Activated CD8-positive, alpha-beta memory T cell treated with anti-CD3 and anti-CD28 coated beads for 36 hours (primary cell): ENCODE measurements around the gene FAN1. TPM values are rescaled to one million over a fixed set of nuclear protein-coding genes. Genes with fewer than 3 reads are reported as not detected.
"Not testable (repeated sequence)": the region's sequence is repeated elsewhere in the genome, so short reads cannot be mapped to it uniquely, and the experiment has no call there.

Experiments
- CTCF ChIA-PET: fragments of 350-600 bp; sonication (Branson Sonifier 250); formaldehyde crosslinking; loops from one replicate; lab custom pipeline; 2021; ENCODE audit warnings: antibody characterized with exemption; lab: Charles Lee
- POLR2A ChIA-PET: fragments of 350-600 bp; sonication (Branson Sonifier 250); formaldehyde crosslinking; loops from one replicate; lab custom pipeline; 2021; ENCODE audit warnings: antibody characterized with exemption; lab: Charles Lee
- total RNA-seq, 2 experiments: library from RNA; stranded (reverse); gene quantifications; one replicate each; pipeline ENCODE4 v1.2.3, GENCODE V29; 2021

The FAN1 gene
- total RNA-seq: 10 to 100 TPM; 14.9 to 15.9 TPM

- ChIA-PET CTCF (no interaction called here), POLR2A (interaction anchor here (0.6 kb wide), 1 partner anchor 26 kb away, joined by 5 read pairs; no protein-coding TSS in a partner anchor)
Observed at GRCh38 chr15:30903497-30904187, at the start of gene FAN1. TSS of gene FAN1 (plus strand) at chr15:30903915. CDS start at chr15:30904664, 749 bp downstream.

DNA sequence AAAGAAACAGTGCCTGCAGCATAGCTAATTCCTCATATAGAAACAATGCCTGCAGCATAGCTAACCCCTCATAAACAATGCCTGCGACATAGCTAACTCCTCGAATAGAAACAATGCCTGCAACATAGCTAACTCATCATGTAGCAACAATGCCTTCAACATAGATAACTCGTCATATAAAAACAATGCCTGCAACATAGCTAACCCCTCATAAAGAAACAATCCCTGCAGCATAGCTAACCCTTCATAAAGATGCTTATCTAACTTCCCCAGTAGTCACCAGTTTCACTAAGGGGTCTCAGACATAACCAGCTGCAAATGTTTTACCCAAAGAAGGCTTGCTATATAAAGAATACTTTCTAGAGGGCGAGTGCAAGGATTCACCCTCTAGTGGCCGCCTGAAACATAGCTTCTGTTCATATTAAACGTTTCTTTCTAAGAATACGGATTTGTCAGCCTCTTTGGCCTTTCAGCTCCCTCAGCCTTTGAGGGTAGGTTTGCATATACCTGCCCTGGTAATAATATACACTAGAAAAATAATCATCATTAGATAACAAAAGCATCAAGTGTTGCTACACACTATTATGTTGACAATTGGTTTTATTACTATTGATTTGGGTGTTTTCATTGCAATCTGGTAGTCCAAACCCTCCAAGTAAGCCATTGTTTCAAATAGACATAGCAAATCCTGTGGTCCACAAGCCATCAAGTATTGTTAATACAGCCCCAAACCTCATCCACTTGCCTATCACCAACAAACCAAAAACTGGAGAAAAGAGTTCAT is 44.4 kb upstream of the FAN1 start:
- CTCF ChIA-PET: interaction anchor here (1.0 to 1.5 kb wide), 2 partner anchors 12 to 18 kb away, joined by 3 to 7 read pairs; no protein-coding TSS in a partner anchor
- POLR2A ChIA-PET: no interaction called here

- POLR2A ChIA-PET: no interaction called here
- CTCF ChIA-PET: no interaction called here
Observed at GRCh38 chr15:30865257-30865656, 38.5 kb upstream of the FAN1 start.

- POLR2A ChIA-PET: no interaction called here
Observed at GRCh38 chr15:30870681-30871080, 33.0 kb upstream of the FAN1 start.

GRCh38 chr15:30872341-30872748 is 31.4 kb upstream of the FAN1 start:
- ChIA-PET CTCF (no interaction called here), POLR2A (no interaction called here)

More at GRCh38 chr15:30870681-30871080, 33.0 kb upstream of the FAN1 start:
- CTCF ChIA-PET: no interaction called here

GRCh38 chr15:30877070-30877469 is 26.6 kb upstream of the FAN1 start:
- ChIA-PET CTCF (no interaction called here), POLR2A (no interaction called here)

DNA sequence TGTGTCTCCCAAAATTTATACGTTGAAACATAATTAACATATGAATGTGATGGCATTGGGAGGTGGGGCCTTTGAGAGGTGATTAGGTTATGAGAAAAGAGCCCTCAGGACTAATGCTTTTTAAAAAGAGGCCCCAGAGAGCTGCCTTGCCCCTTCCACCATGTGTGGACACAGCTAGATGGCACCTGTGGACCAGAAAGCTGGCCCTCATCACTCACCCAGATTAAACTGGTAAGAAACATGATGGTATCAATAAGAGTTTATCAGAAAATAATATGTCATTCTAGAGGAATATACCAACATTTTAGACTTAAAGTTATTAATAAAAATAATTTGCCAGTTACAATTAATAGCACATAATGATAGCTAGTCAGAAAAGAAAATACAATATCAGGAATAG is 25.2 kb upstream of the FAN1 start:
- ChIA-PET CTCF (no interaction called here), POLR2A (no interaction called here)

- POLR2A ChIA-PET: no interaction called here
- CTCF ChIA-PET: no interaction called here
Observed at GRCh38 chr15:30882849-30883433, 20.8 kb upstream of the FAN1 start.

GRCh38 chr15:30883666-30884065 is 20.0 kb upstream of the FAN1 start:
- POLR2A ChIA-PET, CTCF ChIA-PET: not testable (repeated sequence)

GRCh38 chr15:30885814-30886213 is 17.9 kb upstream of the FAN1 start:
- ChIA-PET POLR2A (no interaction called here), CTCF (no interaction called here)

DNA sequence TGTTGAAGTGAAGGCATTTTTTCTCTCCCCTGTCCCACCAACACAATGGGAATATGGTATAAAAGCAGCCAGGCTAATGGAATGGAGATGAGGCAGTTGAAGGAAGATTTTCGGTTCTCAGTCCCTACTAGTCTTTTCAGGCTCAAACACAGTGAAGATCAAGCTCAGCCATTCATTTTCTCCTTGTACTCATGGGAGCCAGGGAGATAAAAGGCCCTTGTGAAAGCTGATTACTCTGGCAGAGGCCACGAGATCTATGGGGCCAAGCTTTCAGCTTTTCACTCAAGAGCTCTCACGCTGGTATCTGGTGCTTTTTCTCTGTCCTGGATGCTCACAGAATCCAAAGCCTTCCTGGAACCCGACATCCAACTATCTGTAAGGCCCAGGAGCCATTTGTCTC is 14.5 kb upstream of the FAN1 start:
- ChIA-PET CTCF (no interaction called here), POLR2A (no interaction called here)

GRCh38 chr15:30895461-30896210 is 8.1 kb upstream of the FAN1 start:
- POLR2A ChIA-PET: no interaction called here
- CTCF ChIA-PET: no interaction called here

GRCh38 chr15:30896211-30896606 is 7.5 kb upstream of the FAN1 start:
- CTCF ChIA-PET: no interaction called here
- POLR2A ChIA-PET: no interaction called here

DNA sequence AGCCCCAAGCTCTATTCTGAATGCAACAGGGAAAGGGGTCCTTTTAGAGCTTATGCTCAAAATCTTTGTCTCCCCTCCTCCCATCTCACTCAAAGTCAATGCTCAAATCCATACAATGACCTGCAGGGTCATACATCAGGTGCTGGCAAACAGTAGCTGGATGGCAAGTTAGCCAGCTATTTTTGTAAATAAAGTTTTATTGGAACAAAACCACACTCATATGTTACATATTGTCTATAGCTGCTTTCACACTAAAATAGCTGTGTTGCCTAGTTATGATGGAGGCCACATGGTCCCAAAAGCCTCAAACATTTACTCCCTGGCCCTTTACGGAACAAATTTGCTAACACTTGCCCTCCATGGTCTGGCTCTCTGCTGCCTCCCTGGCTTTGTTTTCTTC is 1.8 kb upstream of the FAN1 start:
- POLR2A ChIA-PET: no interaction called here
- CTCF ChIA-PET: no interaction called here

DNA sequence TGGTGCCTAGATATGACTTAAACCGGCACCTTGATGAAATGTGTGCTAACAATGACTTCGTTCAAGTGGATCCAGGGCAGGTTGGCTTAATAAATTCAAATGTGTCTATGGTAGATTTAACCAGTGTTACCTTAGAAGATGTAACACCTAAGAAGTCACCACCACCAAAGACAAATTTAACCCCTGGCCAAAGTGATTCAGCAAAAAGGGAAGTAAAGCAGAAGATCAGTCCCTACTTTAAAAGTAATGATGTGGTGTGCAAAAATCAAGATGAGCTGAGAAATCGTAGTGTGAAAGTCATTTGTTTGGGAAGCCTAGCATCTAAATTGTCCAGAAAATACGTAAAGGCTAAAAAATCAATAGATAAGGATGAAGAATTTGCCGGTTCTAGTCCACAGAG is 1.1 kb downstream of the FAN1 start:
- ChIA-PET CTCF (no interaction called here), POLR2A (no interaction called here)

GRCh38 chr15:30905821-30906220 is 2.1 kb downstream of the FAN1 start:
- POLR2A ChIA-PET: no interaction called here

GRCh38 chr15:30906366-30906765 is 2.7 kb downstream of the FAN1 start:
- ChIA-PET POLR2A (no interaction called here), CTCF (no interaction called here)

More at GRCh38 chr15:30905821-30906220, 2.1 kb downstream of the FAN1 start:
- CTCF ChIA-PET: no interaction called here

DNA sequence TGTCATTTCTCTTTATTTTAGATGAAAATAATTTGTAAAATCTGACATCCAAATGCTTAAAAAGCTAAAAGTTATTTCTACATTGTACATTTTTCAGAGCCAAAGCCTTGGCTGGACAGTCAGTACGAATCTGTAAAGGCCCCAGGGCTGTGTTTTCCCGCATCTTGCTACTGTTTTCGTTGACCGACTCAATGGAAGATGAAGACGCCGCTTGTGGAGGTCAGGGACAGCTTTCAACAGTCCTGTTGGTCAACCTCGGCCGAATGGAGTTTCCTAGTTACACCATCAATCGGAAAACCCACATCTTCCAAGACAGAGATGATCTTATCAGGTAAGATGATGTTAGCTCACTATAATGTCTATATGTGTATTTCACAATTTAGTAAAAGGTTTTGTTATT is 10.0 kb downstream of the FAN1 start:
- POLR2A ChIA-PET: no interaction called here
- CTCF ChIA-PET: no interaction called here

DNA sequence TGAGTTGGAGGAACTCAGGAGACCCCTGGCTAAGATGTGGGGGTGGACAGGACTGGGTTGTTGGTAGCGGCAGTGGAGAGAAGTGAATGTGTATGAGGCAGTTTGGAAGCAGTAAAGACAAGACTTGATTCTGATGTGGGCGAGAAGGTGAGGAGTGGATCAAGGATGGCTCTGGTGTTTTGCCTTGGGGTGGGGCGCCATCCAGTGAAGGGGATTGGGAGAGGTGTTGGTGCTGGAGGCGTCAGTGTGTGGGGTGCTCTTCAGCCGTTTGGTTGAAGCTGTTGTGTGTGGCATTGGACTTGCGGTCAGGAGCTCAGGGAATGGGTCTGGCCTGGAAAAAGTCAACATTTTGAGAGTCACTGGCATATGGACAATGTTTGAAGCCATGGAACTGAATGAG is 13.3 kb downstream of the FAN1 start:
- CTCF ChIA-PET: interaction anchor here (0.7 kb wide), 1 partner anchor 19 kb away, joined by 3 read pairs; no protein-coding TSS in a partner anchor
- POLR2A ChIA-PET: no interaction called here

DNA sequence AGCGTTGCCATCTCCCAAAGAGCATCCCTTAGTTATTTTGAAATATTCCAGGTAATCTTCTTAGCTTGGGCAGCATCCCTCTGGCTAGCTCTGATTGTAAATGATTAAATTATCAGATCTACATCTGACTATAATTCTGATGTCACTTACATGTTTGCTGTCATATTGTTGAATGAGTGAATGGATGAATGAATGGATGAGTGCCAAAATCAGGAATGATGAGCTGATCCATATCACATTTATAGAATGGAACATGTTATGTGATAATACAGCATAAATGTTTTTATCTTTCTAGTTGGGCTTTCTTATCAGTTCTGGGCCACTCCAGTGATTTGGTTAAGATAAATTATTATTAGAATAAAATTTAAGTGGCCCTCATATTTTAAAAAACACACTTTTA is 14.0 kb downstream of the FAN1 start:
- ChIA-PET POLR2A (no interaction called here), CTCF (interaction anchor here (0.7 kb wide), 1 partner anchor 18 kb away, joined by 3 read pairs; no protein-coding TSS in a partner anchor)
